Lung (tissue), 12 donors: ENCODE data around the gene DNASE1L1. TPM values are rescaled to one million over a fixed set of nuclear protein-coding genes. Genes with fewer than 3 reads are reported as not detected.

Experiments
- ATAC-seq: fragments of 200-7000 bp; cut with Tn5 transposase; one replicate; pipeline ENCODE4 v1.9.1; 2020; ENCODE audit warnings: moderate number of reproducible peaks; ENCODE audit not compliant: insufficient read depth, low FRiP score
- DNase-seq, 3 donors: peaks; one replicate each; pipeline ENCODE4 v3.0.0-alpha.2; 2013 to 2017
- H3K27ac ChIP-seq, 2 donors: one replicate each; pipeline ENCODE4 v1.5.1; 2013; ENCODE audit warnings: mild to moderate bottlenecking in 2 of 2, moderate library complexity in 2 of 2, control low read depth in 1 of 2, inconsistent platforms in 1 of 2, low read depth in 1 of 2, low read length in 1 of 2
- H3K27me3 ChIP-seq, 3 donors: one replicate each; pipeline ENCODE4 v1.5.1; 2013; ENCODE audit warnings: low read length in 2 of 3; ENCODE audit not compliant: control insufficient read depth in 3 of 3, insufficient read depth in 3 of 3
- H3K36me3 ChIP-seq, 4 donors: one replicate each; pipeline ENCODE4 v1.5.1; 2013; ENCODE audit warnings: low read length in 4 of 4, mild to moderate bottlenecking in 1 of 4, moderate library complexity in 1 of 4; ENCODE audit not compliant: control insufficient read depth in 4 of 4, insufficient read depth in 4 of 4
- H3K4me1 ChIP-seq, 5 donors: one replicate each; pipeline ENCODE4 v1.5.1; 2013; ENCODE audit warnings: low read length in 5 of 5, mild to moderate bottlenecking in 2 of 5, moderate library complexity in 1 of 5; ENCODE audit not compliant: control insufficient read depth in 5 of 5, insufficient read depth in 5 of 5
- H3K4me3 ChIP-seq: one replicate; pipeline ENCODE4 v1.5.1; 2013; ENCODE audit warnings: mild to moderate bottlenecking, control low read depth, moderate library complexity
- H3K9ac ChIP-seq, 2 donors: one replicate each; pipeline ENCODE4 v1.5.1; 2013; ENCODE audit warnings: low read length in 2 of 2, control low read depth in 1 of 2; ENCODE audit not compliant: insufficient read depth in 1 of 2
- H3K9me3 ChIP-seq, 4 donors: one replicate each; pipeline ENCODE4 v1.5.1; 2013; ENCODE audit warnings: low read length in 3 of 4, mild to moderate bottlenecking in 1 of 4, moderate library complexity in 1 of 4; ENCODE audit not compliant: control insufficient read depth in 4 of 4, insufficient read depth in 3 of 4
- WGBS, 2 donors: extraction: QIAGEN DNeasy Blood & Tissue Kit; methylation state at CpG; one replicate each; pipeline ENCODE4 v1.1.7; 2013; 5-methylcytosine and 5-hydroxymethylcytosine counted together
- polyA plus RNA-seq, 2 donors: library from polyadenylated mRNA; stranded (reverse); fragments of 200-250 nt; gene quantifications; one replicate each; pipeline ENCODE4 v1.2.1, GENCODE V29; 2013
- total RNA-seq, 2 donors: library from RNA; depleted of rRNA in 1 of 2; stranded (reverse); fragments of >200 nt in 1 of 2; gene quantifications; one replicate each; pipeline ENCODE4 v1.2.1, GENCODE V29; 2014 to 2021
- TF ChIP-seq, protein P1 (sequence below): IDR thresholded peaks from 2 replicates; pipeline ENCODE4 v1.5.1; 2012; ENCODE audit warnings: mild to moderate bottlenecking; ENCODE audit errors: control extremely low read depth, extremely low read depth
- donor health status: control.
- donor health status: control.
- donor health status: Bipolar disorder and iron deficiency.
- donor health status: healthy.
- donor health status: DM: yes; HTN: yes; CAD: no.

Gene DNASE1L1
- total and polyA plus RNA-seq, 4 donors: 12.5 to 52.3 (median 34.6) TPM

DNA sequence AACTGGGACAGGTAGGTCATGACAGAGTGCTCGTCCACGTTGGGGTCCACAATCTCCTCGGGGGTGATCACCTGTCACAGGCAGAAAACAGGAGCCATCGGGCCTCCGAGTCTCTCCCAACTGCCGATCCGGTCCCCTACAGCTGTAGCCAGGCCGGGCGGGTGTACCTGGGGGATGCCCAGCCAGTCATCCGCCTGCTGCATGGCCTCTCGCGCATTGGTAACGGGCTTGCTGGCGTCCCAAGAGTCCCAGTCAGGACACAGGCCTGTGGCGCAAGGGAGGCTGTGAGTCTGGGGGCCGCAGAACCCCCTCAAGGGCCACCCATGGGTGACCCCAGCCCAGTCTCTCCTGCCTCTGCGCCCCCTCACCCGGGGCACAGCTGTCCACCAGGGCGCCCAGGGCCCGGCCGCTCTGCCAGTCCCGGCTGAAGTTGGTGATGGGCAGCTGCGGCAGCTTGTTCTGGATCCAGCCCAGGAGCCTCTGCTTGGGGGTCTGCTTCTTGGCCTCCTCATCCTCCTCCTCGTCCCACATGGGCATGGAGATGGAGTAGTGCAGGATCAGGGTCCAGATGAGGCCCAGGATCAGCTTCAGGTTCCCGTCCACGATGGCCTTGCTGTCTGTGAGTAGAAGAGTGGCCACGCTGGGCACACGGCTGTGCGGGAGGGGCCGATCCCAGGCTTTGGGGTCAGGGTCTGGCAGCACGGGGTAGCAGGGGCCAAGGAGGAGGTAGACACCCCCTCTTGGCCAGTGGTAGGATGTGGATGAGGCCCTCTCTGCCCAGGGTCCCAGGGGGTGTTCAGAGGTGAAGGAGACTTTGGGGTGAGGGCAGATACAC is 41.4 kb downstream of the DNASE1L1 start:
- TF ChIP-seq, protein P1, sequence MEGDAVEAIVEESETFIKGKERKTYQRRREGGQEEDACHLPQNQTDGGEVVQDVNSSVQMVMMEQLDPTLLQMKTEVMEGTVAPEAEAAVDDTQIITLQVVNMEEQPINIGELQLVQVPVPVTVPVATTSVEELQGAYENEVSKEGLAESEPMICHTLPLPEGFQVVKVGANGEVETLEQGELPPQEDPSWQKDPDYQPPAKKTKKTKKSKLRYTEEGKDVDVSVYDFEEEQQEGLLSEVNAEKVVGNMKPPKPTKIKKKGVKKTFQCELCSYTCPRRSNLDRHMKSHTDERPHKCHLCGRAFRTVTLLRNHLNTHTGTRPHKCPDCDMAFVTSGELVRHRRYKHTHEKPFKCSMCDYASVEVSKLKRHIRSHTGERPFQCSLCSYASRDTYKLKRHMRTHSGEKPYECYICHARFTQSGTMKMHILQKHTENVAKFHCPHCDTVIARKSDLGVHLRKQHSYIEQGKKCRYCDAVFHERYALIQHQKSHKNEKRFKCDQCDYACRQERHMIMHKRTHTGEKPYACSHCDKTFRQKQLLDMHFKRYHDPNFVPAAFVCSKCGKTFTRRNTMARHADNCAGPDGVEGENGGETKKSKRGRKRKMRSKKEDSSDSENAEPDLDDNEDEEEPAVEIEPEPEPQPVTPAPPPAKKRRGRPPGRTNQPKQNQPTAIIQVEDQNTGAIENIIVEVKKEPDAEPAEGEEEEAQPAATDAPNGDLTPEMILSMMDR: no peak

DNA sequence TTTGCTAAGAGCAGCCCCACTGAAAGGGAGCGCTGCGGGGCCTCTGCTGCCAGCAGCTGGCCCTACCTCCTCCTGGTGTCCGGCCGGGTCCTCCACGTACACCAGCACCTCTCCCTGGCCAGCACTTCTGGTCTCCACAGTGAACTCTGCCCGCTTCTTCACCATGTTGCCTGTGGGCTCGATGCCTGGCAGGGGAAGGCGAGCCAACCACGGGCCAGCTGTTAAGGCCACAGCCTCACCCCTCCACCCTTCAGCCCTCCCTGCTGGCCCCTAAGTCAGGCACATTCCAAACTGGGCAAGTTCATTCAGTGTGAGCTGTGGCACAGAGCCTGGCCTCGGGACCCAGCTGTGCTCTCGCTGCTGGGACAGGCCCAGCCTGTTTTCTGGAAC is 42.4 kb downstream of the DNASE1L1 start:
- peaks cover 22 to 51% (median 34%) of the 10 kb centered on the region in 4 donors for H3K36me3 ChIP-seq
- DNase-seq (no peak), ATAC-seq (no peak)
- H3K27me3 ChIP-seq: no peaks in the 10 kb centered on the region
- peaks cover 0 to 15% (median 0%) of the 10 kb centered on the region in 4 donors for H3K9me3 ChIP-seq
- WGBS, 2 donors: 83 to 86% methylated on average over 7 to 11 of the region's 11 CpGs
- H3K4me1 ChIP-seq: peaks cover 0 to 10% (median 0%) of the 10 kb centered on the region in 5 donors
- H3K27ac ChIP-seq: peak overlapping the region; percentile 12 to 13
- H3K4me3 ChIP-seq: no peak overlapping the region
- TF ChIP-seq, protein P1: no peak
- no peak overlapping the region for H3K9ac ChIP-seq

More for the DNA sequence above, 41.4 kb downstream of the DNASE1L1 start:
- H3K4me3 ChIP-seq: no peak overlapping the region
- peaks cover 0 to 13% (median 2%) of the 10 kb centered on the region in 5 donors for H3K4me1 ChIP-seq
- H3K9ac ChIP-seq: peak overlapping the region in 1 of 2 donors; percentile 13
- DNase-seq (no peak), ATAC-seq (no peak)
- H3K36me3 ChIP-seq: peaks cover 13 to 41% (median 28%) of the 10 kb centered on the region in 4 donors
- 81 to 86% methylated on average over 23 to 31 of the region's 31 CpGs for WGBS, 2 donors
- H3K9me3 ChIP-seq: peaks cover 0 to 15% (median 0%) of the 10 kb centered on the region in 4 donors
- peak overlapping the region; percentile 89 to 95 for H3K27ac ChIP-seq
- H3K27me3 ChIP-seq: no peaks in the 10 kb centered on the region

DNA sequence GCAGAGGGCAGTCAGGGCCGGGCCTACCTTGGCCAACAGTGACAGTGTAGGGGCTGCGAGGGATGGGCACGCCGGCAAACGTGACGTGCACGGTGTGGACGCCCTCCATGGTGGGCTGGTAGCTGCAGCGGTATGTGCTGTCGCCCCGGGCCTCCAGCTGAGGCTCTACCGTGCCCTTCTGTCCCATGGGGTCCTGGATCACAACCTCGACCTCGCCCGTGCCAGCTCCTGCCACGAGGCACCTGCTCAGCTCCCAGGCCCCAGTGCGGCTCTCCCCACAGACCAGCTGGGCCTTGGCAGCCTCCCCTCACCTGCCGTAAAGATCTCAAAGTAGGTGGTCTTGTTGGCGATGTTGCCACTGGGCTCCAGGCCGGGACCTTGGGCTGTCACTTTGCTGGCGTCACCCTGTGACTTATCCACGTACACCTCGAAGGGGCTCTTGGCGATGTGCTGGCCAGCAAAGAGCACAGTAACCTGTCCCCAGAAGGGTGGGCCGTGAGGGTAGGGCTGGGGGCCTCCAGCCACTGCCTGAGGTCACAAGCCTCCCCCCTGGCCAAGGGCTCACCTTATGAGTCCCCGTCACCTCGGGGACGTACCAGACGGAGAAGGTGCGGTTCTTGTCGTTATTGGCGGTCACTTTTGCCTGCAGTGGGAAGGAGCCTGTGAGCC is 42.9 kb downstream of the DNASE1L1 start:
- Histone ChIP-seq H3K4me3 (no peak overlapping the region), H3K27me3 (no peaks in the 10 kb centered on the region), H3K36me3 (peaks cover 26 to 56% (median 36%) of the 10 kb centered on the region in 4 donors), H3K9ac (no peak overlapping the region), H3K27ac (peak overlapping the region; percentile 13 to 49), H3K4me1 (peaks cover 0 to 10% (median 0%) of the 10 kb centered on the region in 5 donors), H3K9me3 (peaks cover 0 to 15% (median 0%) of the 10 kb centered on the region in 4 donors)
- ATAC-seq (no peak), DNase-seq (no peak)
- TF ChIP-seq, protein P1: no peak
- 89 to 95% methylated on average over 29 to 32 of the region's 32 CpGs for WGBS, 2 donors
